ENCODE data around the gene SEMA6D. TPM values are rescaled to one million over a fixed set of nuclear protein-coding genes. Genes with fewer than 3 reads are reported as not detected.

The SEMA6D gene
- total RNA-seq = not detected

- no peak within 1 kb of the TSS for H3K4me3 Mint-ChIP-seq
- H3K4me1 Mint-ChIP-seq (ENCODE audit: low read depth) = peaks cover 3% of the 10 kb centered on the region
- peaks cover 42% of the 10 kb centered on the region for H3K27me3 Mint-ChIP-seq (ENCODE audit: low read depth)
- DNase-seq = no peak
- CTCF ChIA-PET = interaction anchor here (0.6 to 0.7 kb wide), 2 partner anchors 1519 to 1802 kb away, joined by 3 to 4 read pairs; no protein-coding TSS in a partner anchor
- no peaks in the 10 kb centered on the region for H3K9me3 Mint-ChIP-seq (ENCODE audit: insufficient read depth)
- no peaks in the 10 kb centered on the region for H3K36me3 Mint-ChIP-seq (ENCODE audit: low read depth)
- no peak within 1 kb of the TSS for H3K27ac Mint-ChIP-seq
- POLR2A ChIA-PET = no interaction called here
- no peak for ATAC-seq
Observed at GRCh38 chr15:47717036-47717612, at the start of gene SEMA6D. Gene SEMA6D, plus strand, starts transcription at chr15:47717505. Its CDS starts 42,294 bp downstream, at chr15:47759799.

GRCh38 chr15:47669221-47669620, 48.1 kb upstream of the SEMA6D start:
- POLR2A ChIA-PET = no interaction called here
- Mint-ChIP-seq H3K27ac (no peak overlapping the region), H3K4me1 (ENCODE audit: low read depth) (no peaks in the 10 kb centered on the region), H3K36me3 (ENCODE audit: low read depth) (no peaks in the 10 kb centered on the region), H3K9me3 (ENCODE audit: insufficient read depth) (no peaks in the 10 kb centered on the region), H3K27me3 (ENCODE audit: low read depth) (no peaks in the 10 kb centered on the region), H3K4me3 (no peak overlapping the region)
- CTCF ChIA-PET = no interaction called here
- ATAC-seq (no peak), DNase-seq (no peak)

GRCh38 chr15:47670365-47670764, 46.9 kb upstream of the SEMA6D start:
- Mint-ChIP-seq H3K9me3 (ENCODE audit: insufficient read depth) (no peaks in the 10 kb centered on the region), H3K36me3 (ENCODE audit: low read depth) (no peaks in the 10 kb centered on the region), H3K4me1 (ENCODE audit: low read depth) (no peaks in the 10 kb centered on the region), H3K4me3 (no peak overlapping the region), H3K27ac (no peak overlapping the region), H3K27me3 (ENCODE audit: low read depth) (no peaks in the 10 kb centered on the region)
- ATAC-seq (no peak), DNase-seq (no peak)
- ChIA-PET POLR2A (no interaction called here), CTCF (no interaction called here)

GRCh38 chr15:47673232-47673761, 44.0 kb upstream of the SEMA6D start:
- Mint-ChIP-seq H3K27ac (no peak overlapping the region), H3K4me3 (no peak overlapping the region), H3K36me3 (ENCODE audit: low read depth) (no peaks in the 10 kb centered on the region), H3K27me3 (ENCODE audit: low read depth) (no peaks in the 10 kb centered on the region), H3K4me1 (ENCODE audit: low read depth) (no peaks in the 10 kb centered on the region), H3K9me3 (ENCODE audit: insufficient read depth) (no peaks in the 10 kb centered on the region)
- ChIA-PET CTCF (no interaction called here), POLR2A (no interaction called here)
- DNase-seq (no peak), ATAC-seq (no peak)

GRCh38 chr15:47674586-47675232, 42.6 kb upstream of the SEMA6D start:
- Mint-ChIP-seq H3K4me1 (ENCODE audit: low read depth) (no peaks in the 10 kb centered on the region), H3K9me3 (ENCODE audit: insufficient read depth) (no peaks in the 10 kb centered on the region), H3K27me3 (ENCODE audit: low read depth) (no peaks in the 10 kb centered on the region), H3K4me3 (no peak overlapping the region), H3K36me3 (ENCODE audit: low read depth) (no peaks in the 10 kb centered on the region), H3K27ac (no peak overlapping the region)
- ATAC-seq (no peak), DNase-seq (no peak)
- POLR2A ChIA-PET = no interaction called here
- CTCF ChIA-PET = no interaction called here

- Mint-ChIP-seq H3K36me3 (ENCODE audit: low read depth) (no peaks in the 10 kb centered on the region), H3K4me1 (ENCODE audit: low read depth) (no peaks in the 10 kb centered on the region), H3K9me3 (ENCODE audit: insufficient read depth) (no peaks in the 10 kb centered on the region), H3K4me3 (no peak overlapping the region), H3K27ac (no peak overlapping the region), H3K27me3 (ENCODE audit: low read depth) (no peaks in the 10 kb centered on the region)
- ATAC-seq (no peak), DNase-seq (no peak)
- ChIA-PET POLR2A (no interaction called here), CTCF (no interaction called here)
Observed at GRCh38 chr15:47675735-47676134, 41.6 kb upstream of the SEMA6D start.

GRCh38 chr15:47678040-47678439, 39.3 kb upstream of the SEMA6D start:
- CTCF ChIA-PET = no interaction called here
- ATAC-seq = no peak
- H3K4me1 Mint-ChIP-seq (ENCODE audit: low read depth) = no peaks in the 10 kb centered on the region
- no peak for DNase-seq
- H3K4me3 Mint-ChIP-seq = no peak overlapping the region
- no peaks in the 10 kb centered on the region for H3K9me3 Mint-ChIP-seq (ENCODE audit: insufficient read depth)
- H3K36me3 Mint-ChIP-seq (ENCODE audit: low read depth) = no peaks in the 10 kb centered on the region
- H3K27ac Mint-ChIP-seq = no peak overlapping the region
- POLR2A ChIA-PET = no interaction called here
- H3K27me3 Mint-ChIP-seq (ENCODE audit: low read depth) = no peaks in the 10 kb centered on the region

GRCh38 chr15:47682661-47683060, 34.6 kb upstream of the SEMA6D start:
- DNase-seq = no peak
- H3K27ac Mint-ChIP-seq = no peak overlapping the region
- CTCF ChIA-PET = no interaction called here
- no peaks in the 10 kb centered on the region for H3K4me1 Mint-ChIP-seq (ENCODE audit: low read depth)
- H3K4me3 Mint-ChIP-seq = no peak overlapping the region
- no peak for ATAC-seq
- POLR2A ChIA-PET = no interaction called here
- H3K27me3 Mint-ChIP-seq (ENCODE audit: low read depth) = no peaks in the 10 kb centered on the region
- H3K36me3 Mint-ChIP-seq (ENCODE audit: low read depth) = no peaks in the 10 kb centered on the region
- H3K9me3 Mint-ChIP-seq (ENCODE audit: insufficient read depth) = no peaks in the 10 kb centered on the region

GRCh38 chr15:47685141-47685870, 32.0 kb upstream of the SEMA6D start:
- Mint-ChIP-seq H3K27ac (no peak overlapping the region), H3K4me3 (no peak overlapping the region), H3K9me3 (ENCODE audit: insufficient read depth) (no peaks in the 10 kb centered on the region), H3K36me3 (ENCODE audit: low read depth) (no peaks in the 10 kb centered on the region), H3K4me1 (ENCODE audit: low read depth) (no peaks in the 10 kb centered on the region), H3K27me3 (ENCODE audit: low read depth) (no peaks in the 10 kb centered on the region)
- POLR2A ChIA-PET = no interaction called here
- no peak for ATAC-seq
- CTCF ChIA-PET = no interaction called here
- no peak for DNase-seq

- H3K36me3 Mint-ChIP-seq (ENCODE audit: low read depth) = no peaks in the 10 kb centered on the region
- H3K4me3 Mint-ChIP-seq = no peak overlapping the region
- no peaks in the 10 kb centered on the region for H3K27me3 Mint-ChIP-seq (ENCODE audit: low read depth)
- ChIA-PET POLR2A (no interaction called here), CTCF (no interaction called here)
- ATAC-seq = no peak
- no peaks in the 10 kb centered on the region for H3K9me3 Mint-ChIP-seq (ENCODE audit: insufficient read depth)
- no peak for DNase-seq
- no peaks in the 10 kb centered on the region for H3K4me1 Mint-ChIP-seq (ENCODE audit: low read depth)
- no peak overlapping the region for H3K27ac Mint-ChIP-seq
Observed at GRCh38 chr15:47688573-47689086, 28.7 kb upstream of the SEMA6D start.

GRCh38 chr15:47689660-47690059, 27.6 kb upstream of the SEMA6D start:
- ATAC-seq (no peak), DNase-seq (no peak)
- ChIA-PET POLR2A (no interaction called here), CTCF (no interaction called here)
- no peaks in the 10 kb centered on the region for H3K36me3 Mint-ChIP-seq (ENCODE audit: low read depth)
- H3K4me1 Mint-ChIP-seq (ENCODE audit: low read depth) = no peaks in the 10 kb centered on the region
- no peak overlapping the region for H3K4me3 Mint-ChIP-seq
- no peaks in the 10 kb centered on the region for H3K27me3 Mint-ChIP-seq (ENCODE audit: low read depth)
- no peak overlapping the region for H3K27ac Mint-ChIP-seq
- H3K9me3 Mint-ChIP-seq (ENCODE audit: insufficient read depth) = no peaks in the 10 kb centered on the region

GRCh38 chr15:47691882-47692281, 25.4 kb upstream of the SEMA6D start:
- H3K27ac Mint-ChIP-seq = no peak overlapping the region
- POLR2A ChIA-PET = no interaction called here
- no peaks in the 10 kb centered on the region for H3K9me3 Mint-ChIP-seq (ENCODE audit: insufficient read depth)
- no peaks in the 10 kb centered on the region for H3K27me3 Mint-ChIP-seq (ENCODE audit: low read depth)
- no peaks in the 10 kb centered on the region for H3K36me3 Mint-ChIP-seq (ENCODE audit: low read depth)
- DNase-seq = no peak
- no peak for ATAC-seq
- H3K4me1 Mint-ChIP-seq (ENCODE audit: low read depth) = no peaks in the 10 kb centered on the region
- H3K4me3 Mint-ChIP-seq = no peak overlapping the region
- CTCF ChIA-PET = interaction anchor here (1.3 kb wide), 1 partner anchor 296 kb away, joined by 3 read pairs; no protein-coding TSS in a partner anchor
